Neural cell (in vitro differentiated cells): ENCODE measurements around the gene SBSN.

Experiments
- EP300 ChIP-seq: fragments of 450-650 bp; conservative IDR thresholded peaks from 2 replicates; pipeline ENCODE4 v1.6.1; 2014; ENCODE audit warnings: antibody characterized with exemption, mild to moderate bottlenecking, moderate library complexity; ENCODE audit not compliant: poor library complexity, severe bottlenecking
- EZH2 ChIP-seq: fragments of 200-600, 300-800 bp; shearing (Covaris generic), sonication (generic); IDR thresholded peaks from 2 replicates; pipeline ENCODE4 v1.6.1; 2014; ENCODE audit warnings: antibody characterized with exemption, low read length, borderline replicate concordance, mild to moderate bottlenecking; ENCODE audit not compliant: insufficient read depth, poor library complexity, severe bottlenecking
- MXI1 ChIP-seq: fragments of 450-650 bp; conservative IDR thresholded peaks from 2 replicates; pipeline ENCODE4 v1.6.1; 2014; ENCODE audit warnings: antibody characterized with exemption, mild to moderate bottlenecking; ENCODE audit not compliant: poor library complexity, severe bottlenecking
- POLR2AphosphoS5 ChIP-seq: IDR thresholded peaks from 2 replicates; pipeline ENCODE4 v1.6.1; 2012
- RAD21 ChIP-seq: fragments of 450-650 bp; conservative IDR thresholded peaks from 2 replicates; pipeline ENCODE4 v1.6.1; 2014; ENCODE audit warnings: antibody characterized with exemption, mild to moderate bottlenecking, moderate library complexity
- SMC3 ChIP-seq: fragments of 450-650 bp; conservative IDR thresholded peaks from 2 replicates; pipeline ENCODE4 v1.6.1; 2014; ENCODE audit warnings: antibody characterized with exemption, mild to moderate bottlenecking, moderate library complexity; ENCODE audit not compliant: poor library complexity
- TAF1 ChIP-seq: IDR thresholded peaks from 2 replicates; pipeline ENCODE4 v1.6.1; 2012; ENCODE audit warnings: low read depth
- TF ChIP-seq, protein P1 (sequence below): fragments of 450-650 bp; IDR thresholded peaks from 2 replicates; pipeline ENCODE4 v1.5.1; 2014; ENCODE audit warnings: antibody characterized with exemption, mild to moderate bottlenecking, moderate library complexity; ENCODE audit not compliant: poor library complexity, severe bottlenecking
- TF ChIP-seq, protein P2 (sequence below): IDR thresholded peaks from 2 replicates; pipeline ENCODE4 v1.6.1; 2012; ENCODE audit warnings: borderline replicate concordance

DNA sequence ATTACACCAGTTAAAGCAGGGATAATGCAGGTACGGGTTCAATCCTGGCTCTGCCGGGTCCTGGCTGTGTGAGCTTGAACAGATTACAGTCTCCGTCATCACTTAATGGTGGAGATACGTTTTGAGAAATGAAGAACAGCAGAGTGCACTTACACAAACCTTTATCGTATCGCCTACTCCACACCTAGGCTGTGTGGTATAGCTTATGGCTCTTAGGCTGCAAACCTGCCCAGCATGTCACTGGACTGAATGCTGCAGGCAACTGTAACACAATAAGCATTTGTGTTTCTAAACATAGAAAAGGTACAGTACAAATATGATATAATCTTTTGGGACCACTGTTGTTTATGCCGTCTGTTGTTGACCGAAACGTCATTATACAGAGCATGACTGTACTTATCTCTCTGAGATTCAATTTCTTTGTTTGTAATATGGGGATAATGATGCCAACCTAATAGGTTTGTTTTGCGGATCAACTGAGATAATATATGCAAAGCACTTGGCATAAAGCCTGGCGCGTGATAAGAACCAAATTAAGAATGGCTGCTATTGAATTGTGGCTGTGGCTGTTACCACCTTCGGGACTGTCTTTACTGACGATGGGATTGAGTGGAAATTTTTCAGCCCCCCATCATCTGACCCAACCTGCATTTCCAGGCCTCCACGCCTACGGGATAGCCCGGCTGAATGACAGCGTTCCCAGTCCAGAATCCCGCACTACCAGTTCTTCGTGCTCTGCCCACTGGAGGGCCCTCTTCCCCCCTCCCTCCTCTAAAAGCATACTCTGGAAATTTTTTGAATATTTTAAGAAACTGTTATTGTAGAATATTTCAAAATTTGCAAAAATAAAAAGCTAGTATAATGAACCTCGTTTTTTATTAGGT, 49.1 kb downstream of the SBSN start:
- TF ChIP-seq EZH2 (no peak), MXI1 (no peak), POLR2AphosphoS5 (no peak), EP300 (no peak), RAD21 (no peak), SMC3 (no peak), TAF1 (no peak)
- TF ChIP-seq, protein P1, sequence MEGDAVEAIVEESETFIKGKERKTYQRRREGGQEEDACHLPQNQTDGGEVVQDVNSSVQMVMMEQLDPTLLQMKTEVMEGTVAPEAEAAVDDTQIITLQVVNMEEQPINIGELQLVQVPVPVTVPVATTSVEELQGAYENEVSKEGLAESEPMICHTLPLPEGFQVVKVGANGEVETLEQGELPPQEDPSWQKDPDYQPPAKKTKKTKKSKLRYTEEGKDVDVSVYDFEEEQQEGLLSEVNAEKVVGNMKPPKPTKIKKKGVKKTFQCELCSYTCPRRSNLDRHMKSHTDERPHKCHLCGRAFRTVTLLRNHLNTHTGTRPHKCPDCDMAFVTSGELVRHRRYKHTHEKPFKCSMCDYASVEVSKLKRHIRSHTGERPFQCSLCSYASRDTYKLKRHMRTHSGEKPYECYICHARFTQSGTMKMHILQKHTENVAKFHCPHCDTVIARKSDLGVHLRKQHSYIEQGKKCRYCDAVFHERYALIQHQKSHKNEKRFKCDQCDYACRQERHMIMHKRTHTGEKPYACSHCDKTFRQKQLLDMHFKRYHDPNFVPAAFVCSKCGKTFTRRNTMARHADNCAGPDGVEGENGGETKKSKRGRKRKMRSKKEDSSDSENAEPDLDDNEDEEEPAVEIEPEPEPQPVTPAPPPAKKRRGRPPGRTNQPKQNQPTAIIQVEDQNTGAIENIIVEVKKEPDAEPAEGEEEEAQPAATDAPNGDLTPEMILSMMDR, result no peak
- TF ChIP-seq, protein P2, sequence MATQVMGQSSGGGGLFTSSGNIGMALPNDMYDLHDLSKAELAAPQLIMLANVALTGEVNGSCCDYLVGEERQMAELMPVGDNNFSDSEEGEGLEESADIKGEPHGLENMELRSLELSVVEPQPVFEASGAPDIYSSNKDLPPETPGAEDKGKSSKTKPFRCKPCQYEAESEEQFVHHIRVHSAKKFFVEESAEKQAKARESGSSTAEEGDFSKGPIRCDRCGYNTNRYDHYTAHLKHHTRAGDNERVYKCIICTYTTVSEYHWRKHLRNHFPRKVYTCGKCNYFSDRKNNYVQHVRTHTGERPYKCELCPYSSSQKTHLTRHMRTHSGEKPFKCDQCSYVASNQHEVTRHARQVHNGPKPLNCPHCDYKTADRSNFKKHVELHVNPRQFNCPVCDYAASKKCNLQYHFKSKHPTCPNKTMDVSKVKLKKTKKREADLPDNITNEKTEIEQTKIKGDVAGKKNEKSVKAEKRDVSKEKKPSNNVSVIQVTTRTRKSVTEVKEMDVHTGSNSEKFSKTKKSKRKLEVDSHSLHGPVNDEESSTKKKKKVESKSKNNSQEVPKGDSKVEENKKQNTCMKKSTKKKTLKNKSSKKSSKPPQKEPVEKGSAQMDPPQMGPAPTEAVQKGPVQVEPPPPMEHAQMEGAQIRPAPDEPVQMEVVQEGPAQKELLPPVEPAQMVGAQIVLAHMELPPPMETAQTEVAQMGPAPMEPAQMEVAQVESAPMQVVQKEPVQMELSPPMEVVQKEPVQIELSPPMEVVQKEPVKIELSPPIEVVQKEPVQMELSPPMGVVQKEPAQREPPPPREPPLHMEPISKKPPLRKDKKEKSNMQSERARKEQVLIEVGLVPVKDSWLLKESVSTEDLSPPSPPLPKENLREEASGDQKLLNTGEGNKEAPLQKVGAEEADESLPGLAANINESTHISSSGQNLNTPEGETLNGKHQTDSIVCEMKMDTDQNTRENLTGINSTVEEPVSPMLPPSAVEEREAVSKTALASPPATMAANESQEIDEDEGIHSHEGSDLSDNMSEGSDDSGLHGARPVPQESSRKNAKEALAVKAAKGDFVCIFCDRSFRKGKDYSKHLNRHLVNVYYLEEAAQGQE, result no peak
